DND-41 (cell line): ENCODE results near the gene TBL1Y.

Experiments
- CTCF ChIP-seq: IDR thresholded peaks from 2 replicates; pipeline ENCODE4 v1.5.1; 2012; ENCODE audit warnings: borderline replicate concordance, low read length, moderate library complexity, mild to moderate bottlenecking; ENCODE audit not compliant: poor library complexity, severe bottlenecking; ENCODE audit errors: extremely low read depth
- EZH2 ChIP-seq: IDR thresholded peaks from 3 replicates; pipeline ENCODE4 v1.6.1; 2012; ENCODE audit warnings: borderline replicate concordance, low read depth, mild to moderate bottlenecking, moderate library complexity, low read length, inconsistent platforms; ENCODE audit not compliant: severe bottlenecking

- TF ChIP-seq CTCF (no peak), EZH2 (no peak)
Measured at GRCh38 chrY:7008578-7009355, 98.3 kb downstream of the TBL1Y start.
